Fibroblast of lung (primary cell): ENCODE data around the gene RAB25. TPM values are rescaled to one million over a fixed set of nuclear protein-coding genes. Genes with fewer than 3 reads are reported as not detected.

Source experiments
- DNase-seq, 2 donors: peaks; one replicate each; pipeline versions ENCODE4 v3.0.0 to v3.0.0-alpha.2; 2010; ENCODE audit warnings: low read depth in 2 of 2
- H2AFZ ChIP-seq: 2 replicates; pipeline ENCODE4 v1.5.1; 2012; ENCODE audit warnings: low read length, control low read depth, inconsistent platforms
- H3K27ac ChIP-seq: 2 replicates; pipeline ENCODE4 v1.5.1; 2011; ENCODE audit warnings: low read length, control low read depth; ENCODE audit not compliant: insufficient read depth
- H3K27me3 ChIP-seq: 2 replicates; pipeline ENCODE4 v1.5.1; 2011; ENCODE audit warnings: mild to moderate bottlenecking, low read length; ENCODE audit not compliant: control insufficient read depth, insufficient read depth
- H3K36me3 ChIP-seq: 2 replicates; pipeline ENCODE4 v1.5.1; 2011; ENCODE audit warnings: low read length; ENCODE audit not compliant: control insufficient read depth, insufficient read depth
- H3K4me1 ChIP-seq: 2 replicates; pipeline ENCODE4 v1.5.1; 2011; ENCODE audit warnings: low read length; ENCODE audit not compliant: control insufficient read depth, insufficient read depth; ENCODE audit errors: extremely low read depth
- H3K4me2 ChIP-seq: 2 replicates; pipeline ENCODE4 v1.5.1; 2011; ENCODE audit warnings: low read length, control low read depth; ENCODE audit not compliant: insufficient read depth; ENCODE audit errors: extremely low read depth
- H3K4me3 ChIP-seq, 4 experiments: fragments of 200-600 bp in 1 of 4; sonication (generic) in 1 of 4; replicated peaks in 1 of 4; 2 replicates each; pipeline ENCODE4 v1.5.1; 2011 to 2016; ENCODE audit warnings: low read length in 4 of 4, low read depth in 3 of 4, mild to moderate bottlenecking in 3 of 4, control low read depth in 2 of 4, inconsistent platforms in 1 of 4, mixed read lengths in 1 of 4; ENCODE audit not compliant: insufficient read depth in 1 of 4; ENCODE audit errors: control extremely low read depth in 1 of 4
- H3K79me2 ChIP-seq: 2 replicates; pipeline ENCODE4 v1.5.1; 2012; ENCODE audit warnings: mild to moderate bottlenecking, low read length, inconsistent platforms; ENCODE audit not compliant: control insufficient read depth, insufficient read depth
- H3K9ac ChIP-seq: 2 replicates; pipeline ENCODE4 v1.5.1; 2011; ENCODE audit warnings: mild to moderate bottlenecking, low read length, control low read depth; ENCODE audit not compliant: insufficient read depth
- H3K9me3 ChIP-seq: 2 replicates; pipeline ENCODE4 v1.5.1; 2012; ENCODE audit warnings: low read depth, low read length; ENCODE audit not compliant: control insufficient read depth, insufficient read depth
- H4K20me1 ChIP-seq: 2 replicates; pipeline ENCODE4 v1.5.1; 2011; ENCODE audit warnings: low read length; ENCODE audit not compliant: control insufficient read depth, insufficient read depth; ENCODE audit errors: extremely low read depth
- CTCF ChIP-seq, 2 donors: IDR thresholded peaks in 1 of 2; conservative IDR thresholded peaks in 1 of 2; 1 replicate in 1 of 2; 2 replicates in 1 of 2; pipeline ENCODE4 v1.5.1; 2011 to 2012; ENCODE audit warnings: low read length in 2 of 2, control low read depth in 1 of 2, inconsistent platforms in 1 of 2, low read depth in 1 of 2, mild to moderate bottlenecking in 1 of 2
- EZH2 ChIP-seq: IDR thresholded peaks from 2 replicates; pipeline ENCODE4 v1.5.1; 2012; ENCODE audit warnings: low read length, control low read depth, mild to moderate bottlenecking; ENCODE audit errors: missing control alignments
- polyA plus RNA-seq, 2 donors: library from polyadenylated mRNA; depleted of rRNA in 1 of 2; stranded (reverse) in 1 of 2; unstranded in 1 of 2; fragments of >200 nt; gene quantifications; 2 replicates each; pipeline ENCODE4 v1.2.1, GENCODE V29; 2011 to 2012; ENCODE audit warnings: missing spikeins in 1 of 2
- total RNA-seq: library from RNA; depleted of rRNA; stranded (reverse); fragments of >200 nt; gene quantifications from 2 replicates; pipeline ENCODE4 v1.2.1, GENCODE V29; 2014

Gene RAB25
- total and polyA plus RNA-seq, 2 donors (not counting 1 experiment from before 2014, with no cell fraction given) = not detected

GRCh38 chr1:156118177-156118868 lies 57.4 kb downstream of the RAB25 start:
- no peak overlapping the region for H2AFZ ChIP-seq

GRCh38 chr1:156119503-156120209 lies 58.7 kb downstream of the RAB25 start:
- H3K9me3 ChIP-seq = no peaks in the 10 kb centered on the region
- no peaks in the 10 kb centered on the region for H3K27me3 ChIP-seq
- H3K36me3 ChIP-seq = peaks cover 7% of the 10 kb centered on the region
- no peak overlapping the region for H2AFZ ChIP-seq
- H3K4me1 ChIP-seq = peaks cover 26% of the 10 kb centered on the region
- TF ChIP-seq CTCF (conservative IDR thresholded peaks at IDR 0.05 in 1 of 2, IDR thresholded peaks at IDR 0.05 in 1 of 2; ENCODE audit: low read depth in 1 of 2, low read length in 2 of 2) = peak in 1 of 2 donors; percentile 5
- no peak for TF ChIP-seq EZH2
- H3K4me2 ChIP-seq = peak overlapping the region; percentile 85
- DNase-seq = peak; percentile 77 to 78
- H4K20me1 ChIP-seq = peaks cover 3% of the 10 kb centered on the region
- peaks cover 98% of the 10 kb centered on the region for H3K79me2 ChIP-seq
- peak overlapping the region; percentile 99 for H3K27ac ChIP-seq
- H3K4me3 ChIP-seq = peak overlapping the region; percentile 23 to 100 (median 48)
- H3K9ac ChIP-seq = peak overlapping the region; percentile 52

More at GRCh38 chr1:156118177-156118868, 57.4 kb downstream of the RAB25 start:
- H3K9ac ChIP-seq = peak overlapping the region; percentile 53
- H3K79me2 ChIP-seq = peaks cover 88% of the 10 kb centered on the region
- DNase-seq = no peak
- peak overlapping the region; percentile 90 for H3K4me2 ChIP-seq
- H3K27me3 ChIP-seq = no peaks in the 10 kb centered on the region
- no peaks in the 10 kb centered on the region for H3K9me3 ChIP-seq
- H3K4me1 ChIP-seq = peaks cover 27% of the 10 kb centered on the region
- peak overlapping the region; percentile 99 for H3K27ac ChIP-seq
- H3K36me3 ChIP-seq = peaks cover 4% of the 10 kb centered on the region
- peaks cover 3% of the 10 kb centered on the region for H4K20me1 ChIP-seq
- TF ChIP-seq EZH2 (no peak), CTCF (conservative IDR thresholded peaks at IDR 0.05 in 1 of 2, IDR thresholded peaks at IDR 0.05 in 1 of 2; ENCODE audit: low read depth in 1 of 2, low read length in 2 of 2) (no peak)
- peak overlapping the region; percentile 91 to 100 (median 96) for H3K4me3 ChIP-seq

Other genes with a start within 250 kb of the RAB25 start
- gene GON4L, start 203.9 kb upstream of the RAB25 start, total RNA-seq = 22.1 and 30.9 TPM in 2 replicates
- 20.2 and 20.3 TPM in 2 replicates for gene GON4L, start 203.9 kb upstream of the RAB25 start, polyA plus RNA-seq
- 30.3 and 71.3 TPM in 2 replicates for gene SYT11, start 201.6 kb upstream of the RAB25 start, total RNA-seq
- gene SYT11, start 201.6 kb upstream of the RAB25 start, polyA plus RNA-seq = 36.8 and 53.7 TPM in 2 replicates
- gene RIT1, start 149.8 kb upstream of the RAB25 start, total RNA-seq = 25.2 and 33.4 TPM in 2 replicates
- 51.0 and 56.8 TPM in 2 replicates for gene RIT1, start 149.8 kb upstream of the RAB25 start, polyA plus RNA-seq
- 18.2 and 24.6 TPM in 2 replicates for gene KHDC4, start 126.7 kb upstream of the RAB25 start, total RNA-seq
- gene KHDC4, start 126.7 kb upstream of the RAB25 start, polyA plus RNA-seq = 19.5 and 25.4 TPM in 2 replicates
- not detected in 2 replicates for gene RXFP4, start 119.5 kb upstream of the RAB25 start, total RNA-seq
- not detected in 2 replicates for gene RXFP4, start 119.5 kb upstream of the RAB25 start, polyA plus RNA-seq
- gene ARHGEF2, start 82.6 kb upstream of the RAB25 start, total RNA-seq = 208 and 276 TPM in 2 replicates
- gene ARHGEF2, start 82.6 kb upstream of the RAB25 start, polyA plus RNA-seq = 93.9 and 103 TPM in 2 replicates
- 304 and 455 TPM in 2 replicates for gene SSR2, start 40.2 kb upstream of the RAB25 start, total RNA-seq
- 673 and 941 TPM in 2 replicates for gene SSR2, start 40.2 kb upstream of the RAB25 start, polyA plus RNA-seq
- gene UBQLN4, start 7.4 kb upstream of the RAB25 start, total RNA-seq = 8.7 and 11.1 TPM in 2 replicates
- gene UBQLN4, start 7.4 kb upstream of the RAB25 start, polyA plus RNA-seq = 12.5 and 26.0 TPM in 2 replicates
- 75.0 and 84.7 TPM in 2 replicates for gene LAMTOR2, start 6.4 kb upstream of the RAB25 start, total RNA-seq
- 56.3 and 59.0 TPM in 2 replicates for gene LAMTOR2, start 6.4 kb upstream of the RAB25 start, polyA plus RNA-seq
- 1.5 and 1.7 TPM in 2 replicates for gene MEX3A, start 21.3 kb downstream of the RAB25 start, total RNA-seq
- 0.96 and 2.1 TPM in 2 replicates for gene MEX3A, start 21.3 kb downstream of the RAB25 start, polyA plus RNA-seq
- gene LMNA, start 53.6 kb downstream of the RAB25 start, total RNA-seq = 780 and 1,150 TPM in 2 replicates
- gene LMNA, start 53.6 kb downstream of the RAB25 start, polyA plus RNA-seq = 613 and 813 TPM in 2 replicates
- 0.77 and 0.99 TPM in 2 replicates for gene SEMA4A, start 92.4 kb downstream of the RAB25 start, total RNA-seq
- 0.24 and 0.27 TPM in 2 replicates for gene SEMA4A, start 92.4 kb downstream of the RAB25 start, polyA plus RNA-seq
- 5.4 and 8.4 TPM in 2 replicates for gene SLC25A44, start 132.9 kb downstream of the RAB25 start, total RNA-seq
- gene SLC25A44, start 132.9 kb downstream of the RAB25 start, polyA plus RNA-seq = 32.1 and 35.4 TPM in 2 replicates
- gene PMF1, start 151.8 kb downstream of the RAB25 start, total RNA-seq = 21.6 and 24.1 TPM in 2 replicates
- 46.8 and 57.6 TPM in 2 replicates for gene PMF1, start 151.8 kb downstream of the RAB25 start, polyA plus RNA-seq
- gene BGLAP, start 181.0 kb downstream of the RAB25 start, total RNA-seq = 0.26 and 0.50 TPM in 2 replicates
- gene BGLAP, start 181.0 kb downstream of the RAB25 start, polyA plus RNA-seq = 0.12 and 0.34 TPM in 2 replicates
- 0.26 and 0.33 TPM in 2 replicates for gene PAQR6, start 186.9 kb downstream of the RAB25 start, total RNA-seq
- 0.05 and 0.17 TPM in 2 replicates for gene PAQR6, start 186.9 kb downstream of the RAB25 start, polyA plus RNA-seq
- gene SMG5, start 221.7 kb downstream of the RAB25 start, total RNA-seq = 47.3 and 65.9 TPM in 2 replicates
- gene SMG5, start 221.7 kb downstream of the RAB25 start, polyA plus RNA-seq = 18.6 and 21.6 TPM in 2 replicates
- 2.8 and 3.6 TPM in 2 replicates for gene TMEM79, start 223.2 kb downstream of the RAB25 start, total RNA-seq
- gene TMEM79, start 223.2 kb downstream of the RAB25 start, polyA plus RNA-seq = 1.1 and 1.5 TPM in 2 replicates
- 71.9 and 93.5 TPM in 2 replicates for gene GLMP, start 234.5 kb downstream of the RAB25 start, total RNA-seq
- gene GLMP, start 234.5 kb downstream of the RAB25 start, polyA plus RNA-seq = 40.4 and 46.3 TPM in 2 replicates
- gene VHLL, start 238.1 kb downstream of the RAB25 start, total RNA-seq = not detected in 2 replicates
- not detected in 2 replicates for gene VHLL, start 238.1 kb downstream of the RAB25 start, polyA plus RNA-seq